Measurements from ENCODE around the gene INSC. TPM values are rescaled to one million over a fixed set of nuclear protein-coding genes. Genes with fewer than 3 reads are reported as not detected.

INSC gene
- total RNA-seq, 2 donors from 2014 or later, result 0.52 to 3.6 TPM

DNA sequence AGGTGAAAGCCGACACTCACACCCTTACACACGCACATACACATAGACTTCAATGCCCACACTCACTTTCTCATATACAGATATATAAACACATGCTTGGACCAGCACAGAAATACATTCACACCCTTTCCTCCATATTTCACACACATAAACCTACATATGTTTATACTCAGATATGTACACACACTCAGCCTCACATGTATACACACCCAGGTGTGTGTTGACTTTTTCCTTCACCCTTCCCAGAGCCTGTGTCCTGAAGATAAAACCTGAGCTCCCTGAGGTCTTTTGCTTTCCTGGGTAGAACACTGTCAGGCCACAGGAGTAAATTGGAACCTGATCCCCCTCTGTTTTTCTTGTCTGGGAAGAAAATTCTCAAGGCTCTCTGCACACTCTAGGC is 62.8 kb downstream of the INSC start:
- H3K4me3 ChIP-seq, result no peak overlapping the region
- H3K9me3 ChIP-seq, result no peaks in the 10 kb centered on the region
- no peaks in the 10 kb centered on the region for H3K4me1 ChIP-seq
- no peak for ATAC-seq
- no peaks in the 10 kb centered on the region for H3K36me3 ChIP-seq (replicated peaks in 1 of 2; ENCODE audit: insufficient read depth in 1 of 2, low read depth in 2 of 2)
- 93 to 97% methylated on average over 2 of the region's 2 CpGs for WGBS, 2 donors
- no peak for DNase-seq
- intact Hi-C loops (cut with DNase I), result no loop called here
- H3K27ac ChIP-seq, result no peak overlapping the region
- TF ChIP-seq CTCF (IDR thresholded peaks at IDR 0.05) (no peak), POLR2A (IDR thresholded peaks at IDR 0.05) (no peak)
- H3K27me3 ChIP-seq, result no peaks in the 10 kb centered on the region

GRCh38 chr11:15178214-15178613 is 63.5 kb downstream of the INSC start:
- no peaks in the 10 kb centered on the region for H3K27me3 ChIP-seq
- ATAC-seq, result no peak
- no peak overlapping the region for H3K4me3 ChIP-seq
- intact Hi-C loops (cut with DNase I), result no loop called here
- WGBS, 2 donors, result 94 to 96% methylated on average over 3 of the region's 3 CpGs
- no peak for DNase-seq
- H3K4me1 ChIP-seq, result no peaks in the 10 kb centered on the region
- no peaks in the 10 kb centered on the region for H3K9me3 ChIP-seq
- H3K27ac ChIP-seq, result no peak overlapping the region
- TF ChIP-seq CTCF (IDR thresholded peaks at IDR 0.05) (no peak), POLR2A (IDR thresholded peaks at IDR 0.05) (no peak)
- H3K36me3 ChIP-seq (replicated peaks in 1 of 2; ENCODE audit: insufficient read depth in 1 of 2, low read depth in 2 of 2), result no peaks in the 10 kb centered on the region

GRCh38 chr11:15179167-15179566 is 64.4 kb downstream of the INSC start:
- H3K9me3 ChIP-seq, result no peaks in the 10 kb centered on the region
- TF ChIP-seq POLR2A (IDR thresholded peaks at IDR 0.05), result no peak
- H3K27me3 ChIP-seq, result no peaks in the 10 kb centered on the region
- H3K4me1 ChIP-seq, result no peaks in the 10 kb centered on the region
- H3K4me3 ChIP-seq, result no peak overlapping the region
- intact Hi-C loops (cut with DNase I), result no loop called here
- no peak for DNase-seq
- 69 to 91% methylated on average over 2 of the region's 2 CpGs for WGBS, 2 donors
- ATAC-seq, result no peak
- H3K27ac ChIP-seq, result no peak overlapping the region
- no peaks in the 10 kb centered on the region for H3K36me3 ChIP-seq (replicated peaks in 1 of 2; ENCODE audit: insufficient read depth in 1 of 2, low read depth in 2 of 2)

GRCh38 chr11:15180212-15180792 is 65.6 kb downstream of the INSC start:
- no peak overlapping the region for H3K27ac ChIP-seq
- H3K36me3 ChIP-seq (replicated peaks in 1 of 2; ENCODE audit: insufficient read depth in 1 of 2, low read depth in 2 of 2), result no peaks in the 10 kb centered on the region
- no peaks in the 10 kb centered on the region for H3K27me3 ChIP-seq
- TF ChIP-seq POLR2A (IDR thresholded peaks at IDR 0.05), result no peak
- no peaks in the 10 kb centered on the region for H3K9me3 ChIP-seq
- DNase-seq (no peak), ATAC-seq (no peak)
- intact Hi-C loops (cut with DNase I), result no loop called here
- WGBS, 2 donors, result 72 to 75% methylated on average over 4 of the region's 4 CpGs
- no peaks in the 10 kb centered on the region for H3K4me1 ChIP-seq
- no peak overlapping the region for H3K4me3 ChIP-seq

GRCh38 chr11:15182372-15182771 is 67.6 kb downstream of the INSC start:
- H3K4me3 ChIP-seq, result no peak overlapping the region
- ATAC-seq (no peak), DNase-seq (no peak)
- intact Hi-C loops (cut with DNase I), result no loop called here
- no peaks in the 10 kb centered on the region for H3K27me3 ChIP-seq
- WGBS, 2 donors, result 77 to 87% methylated on average over 1 of the region's 1 CpG
- H3K27ac ChIP-seq, result no peak overlapping the region
- H3K9me3 ChIP-seq, result no peaks in the 10 kb centered on the region
- no peaks in the 10 kb centered on the region for H3K36me3 ChIP-seq (replicated peaks in 1 of 2; ENCODE audit: insufficient read depth in 1 of 2, low read depth in 2 of 2)
- H3K4me1 ChIP-seq, result no peaks in the 10 kb centered on the region
- TF ChIP-seq CTCF (IDR thresholded peaks at IDR 0.05) (no peak), POLR2A (IDR thresholded peaks at IDR 0.05) (no peak)

- DNase-seq (no peak), ATAC-seq (no peak)
- intact Hi-C loops (cut with DNase I), result no loop called here
- H3K4me1 ChIP-seq, result no peaks in the 10 kb centered on the region
- no peak overlapping the region for H3K27ac ChIP-seq
- no peaks in the 10 kb centered on the region for H3K36me3 ChIP-seq (replicated peaks in 1 of 2; ENCODE audit: insufficient read depth in 1 of 2, low read depth in 2 of 2)
- H3K4me3 ChIP-seq, result no peak overlapping the region
- TF ChIP-seq POLR2A (IDR thresholded peaks at IDR 0.05) (no peak), CTCF (IDR thresholded peaks at IDR 0.05) (no peak)
- H3K27me3 ChIP-seq, result no peaks in the 10 kb centered on the region
- WGBS, 2 donors, result 59 to 75% methylated on average over 1 of the region's 1 CpG
- no peaks in the 10 kb centered on the region for H3K9me3 ChIP-seq
These were observed 70.3 kb downstream of the INSC start for GRCh38 chr11:15185021-15185420.

All from body of pancreas (tissue), 4 donors.